A172 (cell line): ENCODE measurements around the gene OBP2A. TPM values are rescaled to one million over a fixed set of nuclear protein-coding genes. Genes with fewer than 3 reads are reported as not detected.
"Not testable (repeated sequence)": the region's sequence is repeated elsewhere in the genome, so short reads cannot be mapped to it uniquely, and the experiment has no call there.

ENCODE experiments used
- DNase-seq: peaks from one replicate; pipeline ENCODE4 v3.0.0-alpha.2; 2015; ENCODE audit warnings: low spot score
- total RNA-seq: library from RNA; depleted of rRNA; stranded (reverse); fragments of >200 nt; shearing (Covaris generic); gene quantifications from 2 replicates; pipeline ENCODE4 v1.2.3, GENCODE V29; 2014

OBP2A gene
- total RNA-seq, 1 experiment from 2014 or later, result not detected

- no peak for DNase-seq
These were observed 33.7 kb upstream of the OBP2A start for GRCh38 chr9:135512241-135512603.

- DNase-seq, result no peak
These were observed 33.0 kb upstream of the OBP2A start for GRCh38 chr9:135512904-135513303.

DNA sequence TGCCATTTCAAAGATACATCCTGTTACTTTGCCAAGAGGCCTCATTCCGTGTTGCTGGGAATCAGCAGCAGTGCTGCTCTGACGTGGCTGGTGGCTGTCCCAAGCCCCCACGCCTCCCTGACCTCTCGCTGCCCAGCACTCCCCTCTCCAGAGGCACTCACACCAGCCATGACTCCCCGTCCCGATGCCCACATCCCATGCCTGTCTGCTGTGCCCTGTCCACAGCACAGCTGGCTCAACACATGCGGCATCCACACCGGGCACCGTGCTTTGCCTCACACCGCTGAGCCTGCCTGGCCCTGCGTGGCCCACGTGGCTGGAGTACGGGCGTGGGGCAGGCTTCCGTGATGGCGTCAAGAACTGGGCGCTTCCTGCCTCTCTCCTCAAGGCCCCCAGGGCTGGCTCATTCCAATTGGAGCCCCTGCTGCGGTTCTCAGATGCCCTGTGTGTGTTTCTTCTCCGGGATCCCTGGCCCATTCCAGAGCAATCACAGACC is 32.5 kb upstream of the OBP2A start:
- no peak for DNase-seq

- not testable (repeated sequence) for DNase-seq
These were observed 32.0 kb upstream of the OBP2A start for GRCh38 chr9:135513906-135514305.

- DNase-seq, result no peak
These were observed 31.4 kb upstream of the OBP2A start for GRCh38 chr9:135514342-135515082.

GRCh38 chr9:135515083-135515951 is 30.6 kb upstream of the OBP2A start:
- no peak for DNase-seq

DNA sequence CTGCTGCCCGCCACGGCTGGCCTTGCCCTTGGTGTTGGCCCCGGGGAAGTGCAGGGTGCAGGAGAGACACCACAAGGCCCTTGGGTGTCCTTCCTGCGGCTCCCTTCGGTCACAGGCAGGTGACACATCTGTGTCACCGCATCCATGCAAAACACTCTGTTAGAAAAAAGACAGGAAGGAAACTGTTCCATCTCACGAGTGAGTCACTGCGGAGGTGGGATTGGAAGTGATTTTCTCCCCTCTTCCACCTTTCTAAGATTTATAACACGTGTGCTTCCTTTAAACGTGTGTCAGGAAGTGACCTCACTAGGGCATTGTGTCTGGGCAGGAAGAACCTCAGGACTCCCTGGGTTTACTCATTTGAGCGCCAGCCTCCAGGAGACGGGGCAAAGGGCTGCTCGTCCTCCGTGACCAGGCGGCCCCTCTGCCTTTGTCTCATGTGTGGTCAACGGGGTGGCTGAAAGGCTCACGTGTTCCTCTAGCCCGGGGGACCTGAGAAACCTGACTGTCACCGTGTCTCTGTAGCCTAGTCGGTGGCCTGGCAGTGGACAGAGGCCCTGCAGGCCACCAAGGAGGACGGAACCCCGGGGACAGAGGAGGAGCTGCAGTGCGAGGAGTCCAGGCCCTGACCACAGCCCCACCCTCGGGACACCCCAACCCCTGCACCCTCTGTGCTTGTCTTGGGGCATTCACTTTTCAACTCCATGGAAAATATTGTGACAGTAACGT is 29.6 kb upstream of the OBP2A start:
- DNase-seq, result peak; percentile 59

GRCh38 chr9:135517407-135517822 is 28.5 kb upstream of the OBP2A start:
- DNase-seq, result no peak

DNA sequence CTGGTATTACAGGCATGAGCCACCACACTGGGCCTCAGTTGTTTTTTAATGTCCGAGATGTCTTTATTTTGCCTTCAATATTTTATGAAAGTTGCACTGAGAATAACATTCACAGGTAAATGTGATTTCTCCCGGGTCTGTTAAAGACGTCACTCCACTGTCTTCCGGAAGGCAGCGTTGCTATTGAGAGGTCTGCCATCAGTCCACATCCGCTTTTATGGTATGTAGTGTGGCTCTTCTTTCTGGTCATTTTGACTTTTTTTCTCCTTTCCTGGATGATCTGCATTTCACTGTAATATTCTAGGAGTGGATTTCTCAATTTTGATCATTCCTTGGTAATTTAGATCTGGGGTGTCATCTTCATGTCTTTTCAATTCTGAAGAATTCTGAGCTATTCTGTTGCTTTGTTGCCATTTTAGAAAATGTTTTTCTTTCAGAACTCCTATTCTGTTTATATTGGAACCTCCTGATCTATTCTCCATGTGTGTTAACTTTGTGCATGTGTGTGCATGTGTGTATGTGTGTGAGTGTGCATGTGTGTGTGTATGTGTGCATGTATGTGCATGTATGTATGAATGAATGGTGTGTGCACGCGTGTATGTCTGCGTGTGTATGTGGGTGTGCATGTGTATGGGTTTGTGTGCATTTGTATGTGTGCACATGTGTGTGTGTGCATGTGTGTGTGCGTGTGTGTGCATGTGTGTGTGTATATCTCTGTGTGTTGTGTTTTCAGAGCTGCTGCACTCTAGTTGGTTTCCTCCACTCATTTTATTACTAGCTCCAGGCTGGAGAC is 26.6 kb upstream of the OBP2A start:
- DNase-seq, result no peak

DNA sequence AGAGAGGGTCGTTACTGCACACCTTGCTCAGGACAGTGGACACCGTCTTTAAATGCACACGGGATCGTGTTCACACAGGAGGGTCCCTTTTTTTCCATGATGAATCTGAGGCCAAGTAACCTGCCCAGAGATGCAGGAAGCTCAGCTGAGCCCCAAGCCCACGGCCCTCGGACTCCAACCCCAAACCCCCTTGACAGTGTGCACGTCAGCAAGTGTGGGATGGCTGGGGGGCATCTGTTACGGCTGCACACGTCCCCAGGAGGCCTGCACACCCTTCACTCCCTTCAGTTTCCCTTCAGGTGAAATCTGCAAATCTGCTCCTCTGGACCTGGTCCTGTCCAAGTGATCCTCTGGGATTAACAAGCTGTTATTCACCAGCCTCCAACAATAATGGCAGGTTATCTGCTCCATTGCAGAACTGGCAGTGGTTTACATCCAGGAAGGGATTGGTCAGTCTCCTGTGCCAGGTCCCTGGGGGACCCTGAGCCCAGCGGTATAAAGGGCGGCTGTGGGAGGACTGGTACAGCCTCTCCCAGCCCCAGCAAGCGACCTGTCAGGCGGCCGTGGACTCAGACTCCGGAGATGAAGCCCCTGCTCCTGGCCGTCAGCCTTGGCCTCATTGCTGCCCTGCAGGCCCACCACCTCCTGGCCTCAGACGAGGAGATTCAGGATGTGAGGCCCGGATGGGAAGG is 24.9 kb upstream of the OBP2A start, which contains the start of gene LCN1:
Gene LCN1, plus strand, starts transcription at position 525 of the 692 bp plus-strand sequence. Its CDS starts 58 bp downstream, at position 583.
- DNase-seq, result no peak

- no peak for DNase-seq
These were observed 24.3 kb upstream of the OBP2A start for GRCh38 chr9:135521608-135522095.

- no peak for DNase-seq
These were observed 23.6 kb upstream of the OBP2A start for GRCh38 chr9:135522137-135522877.

GRCh38 chr9:135522931-135523330 is 23.0 kb upstream of the OBP2A start:
- DNase-seq, result no peak

DNA sequence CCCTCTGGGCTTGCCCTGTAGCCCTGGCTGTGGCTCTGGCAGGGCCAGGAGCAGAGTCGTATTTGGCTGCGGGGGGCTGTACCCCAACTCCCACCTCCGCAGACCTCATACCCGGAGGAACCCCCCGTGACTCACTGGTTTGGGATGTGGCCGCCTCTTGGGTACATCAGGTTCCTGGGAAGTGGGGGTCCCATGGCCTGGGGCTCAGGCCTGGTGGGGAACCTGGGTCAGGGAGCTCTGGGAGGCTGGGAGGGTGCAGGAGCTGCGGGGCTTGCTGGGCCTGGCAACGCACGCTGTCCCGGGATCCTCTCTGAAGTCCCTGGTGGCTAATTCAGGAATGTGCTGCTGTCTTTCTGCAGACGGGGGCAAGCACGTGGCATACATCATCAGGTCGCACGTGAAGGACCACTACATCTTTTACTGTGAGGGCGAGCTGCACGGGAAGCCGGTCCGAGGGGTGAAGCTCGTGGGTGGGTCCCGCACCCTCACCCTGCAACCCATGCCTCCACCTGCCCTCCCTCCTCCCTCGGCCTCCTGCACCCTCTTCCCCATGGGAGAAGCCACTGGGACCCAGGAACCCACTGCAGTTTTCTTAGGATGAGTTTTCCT is 22.3 kb upstream of the OBP2A start:
- DNase-seq, result no peak

GRCh38 chr9:135524130-135524861 is 21.6 kb upstream of the OBP2A start:
- DNase-seq, result peak; percentile 75

DNA sequence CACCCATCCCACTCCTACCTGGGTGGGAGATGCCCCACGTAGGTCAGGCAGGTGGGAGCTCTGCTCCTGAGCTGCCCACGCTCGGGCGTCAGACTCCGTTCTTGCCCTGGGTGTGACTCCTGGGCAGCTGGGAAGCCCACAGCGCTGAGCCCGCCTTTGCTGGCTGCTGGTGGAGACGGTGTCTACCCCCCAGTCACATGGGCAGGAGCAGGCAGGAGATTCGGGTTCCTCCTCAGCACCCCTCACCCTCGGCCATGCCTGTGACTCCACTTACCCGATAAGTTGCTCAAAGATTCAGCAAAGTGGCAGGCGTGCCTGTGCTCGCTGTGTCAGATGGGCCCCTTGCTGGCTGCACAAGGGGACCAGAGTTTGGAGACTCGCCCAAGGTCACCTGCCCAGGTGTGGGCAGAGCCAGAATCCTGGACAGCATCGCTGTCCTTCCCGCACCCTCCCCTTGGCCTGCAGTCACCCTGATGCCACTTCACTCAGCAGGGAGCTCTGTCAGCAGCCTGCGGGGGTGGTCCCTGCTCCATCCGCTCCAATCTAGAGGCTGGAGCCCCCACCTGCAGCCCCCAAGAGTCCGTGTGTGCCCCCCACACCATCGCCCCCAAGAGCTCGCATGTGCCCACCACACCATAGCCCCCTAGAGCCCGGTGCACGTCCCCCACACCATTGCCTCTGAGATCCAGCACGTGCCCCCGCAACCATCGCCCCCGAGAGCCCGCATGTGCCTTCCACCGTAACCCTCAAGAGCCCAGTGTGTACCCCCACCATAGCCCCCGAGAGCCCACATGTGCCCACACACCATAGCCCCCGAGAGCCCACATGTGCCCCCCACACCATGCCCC is 20.5 kb upstream of the OBP2A start:
- DNase-seq, result no peak

GRCh38 chr9:135526089-135526729 is 19.7 kb upstream of the OBP2A start:
- no peak for DNase-seq
